ENCODE data around the gene CGB3.

DNA sequence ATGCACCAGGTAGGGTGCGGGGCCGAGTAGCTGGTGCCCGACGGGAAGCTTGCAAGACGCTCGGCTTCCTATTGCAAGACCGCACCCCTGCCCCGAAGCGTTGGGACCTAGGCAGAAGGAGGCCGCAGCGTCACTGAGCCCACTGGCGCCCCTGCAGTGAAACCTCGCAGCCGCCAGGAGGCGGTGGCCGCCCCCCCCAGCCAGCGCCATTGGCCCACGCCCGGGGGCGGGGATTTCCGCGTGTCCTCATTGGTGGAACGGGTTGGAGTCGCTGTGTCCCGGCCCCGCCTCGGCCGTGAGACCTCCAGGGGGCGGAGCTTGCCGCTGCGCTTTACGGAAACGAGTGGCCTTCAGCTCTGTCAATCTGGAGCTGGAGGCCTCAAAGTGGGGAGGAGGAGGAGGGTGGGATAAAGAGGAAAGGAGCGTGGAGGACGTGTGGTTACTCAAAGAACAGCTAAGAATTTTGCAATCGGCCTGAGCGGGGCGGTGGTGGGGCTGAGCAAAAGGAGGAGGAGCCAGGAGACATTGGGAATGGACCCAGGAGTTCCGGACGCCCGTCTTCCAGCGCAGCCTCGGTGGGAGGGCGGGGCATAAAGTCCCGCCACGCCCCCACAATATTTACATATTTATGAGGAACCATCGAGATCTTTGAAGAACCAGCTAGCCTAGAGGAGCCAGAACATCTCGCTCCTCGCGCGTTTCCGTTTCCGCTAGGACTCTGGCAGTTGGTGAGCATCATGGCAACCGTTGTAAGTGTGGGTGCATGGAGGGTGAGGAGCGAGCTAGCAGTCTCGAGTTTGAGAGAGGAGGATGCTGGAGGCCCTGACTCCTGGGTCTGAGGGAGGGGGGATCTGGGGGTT, 30.7 kb downstream of the CGB3 start, which contains the start of the genes GYS1 and RUVBL2:
- TF ChIP-seq, protein P1, sequence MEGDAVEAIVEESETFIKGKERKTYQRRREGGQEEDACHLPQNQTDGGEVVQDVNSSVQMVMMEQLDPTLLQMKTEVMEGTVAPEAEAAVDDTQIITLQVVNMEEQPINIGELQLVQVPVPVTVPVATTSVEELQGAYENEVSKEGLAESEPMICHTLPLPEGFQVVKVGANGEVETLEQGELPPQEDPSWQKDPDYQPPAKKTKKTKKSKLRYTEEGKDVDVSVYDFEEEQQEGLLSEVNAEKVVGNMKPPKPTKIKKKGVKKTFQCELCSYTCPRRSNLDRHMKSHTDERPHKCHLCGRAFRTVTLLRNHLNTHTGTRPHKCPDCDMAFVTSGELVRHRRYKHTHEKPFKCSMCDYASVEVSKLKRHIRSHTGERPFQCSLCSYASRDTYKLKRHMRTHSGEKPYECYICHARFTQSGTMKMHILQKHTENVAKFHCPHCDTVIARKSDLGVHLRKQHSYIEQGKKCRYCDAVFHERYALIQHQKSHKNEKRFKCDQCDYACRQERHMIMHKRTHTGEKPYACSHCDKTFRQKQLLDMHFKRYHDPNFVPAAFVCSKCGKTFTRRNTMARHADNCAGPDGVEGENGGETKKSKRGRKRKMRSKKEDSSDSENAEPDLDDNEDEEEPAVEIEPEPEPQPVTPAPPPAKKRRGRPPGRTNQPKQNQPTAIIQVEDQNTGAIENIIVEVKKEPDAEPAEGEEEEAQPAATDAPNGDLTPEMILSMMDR (conservative IDR thresholded peaks at IDR 0.05 in 1 of 2, IDR thresholded peaks at IDR 0.05 in 1 of 2; ENCODE audit: low read depth in 1 of 2, low read length in 2 of 2) = peak; percentile 62 to 90
- no peak for TF ChIP-seq EZH2 (IDR thresholded peaks at IDR 0.05; ENCODE audit: low read length, missing control alignments)
